CD14-positive monocyte (primary cell): ENCODE measurements around the gene SRSF4. TPM values are rescaled to one million over a fixed set of nuclear protein-coding genes. Genes with fewer than 3 reads are reported as not detected.

ENCODE experiments used
- DNase-seq, 3 donors: peaks; one replicate each; pipeline ENCODE4 v3.0.0-alpha.2; 2011 to 2022
- H2AFZ ChIP-seq: 2 replicates; pipeline ENCODE4 v1.6.0; 2012; ENCODE audit warnings: mild to moderate bottlenecking, low read depth, low read length, inconsistent platforms; ENCODE audit not compliant: insufficient read depth, poor library complexity, severe bottlenecking
- H3K27ac ChIP-seq, 2 donors: 1 replicate in 1 of 2; 2 replicates in 1 of 2; pipeline ENCODE4 v1.5.1; 2012 to 2013; ENCODE audit warnings: low read length in 2 of 2, control low read depth in 1 of 2, inconsistent platforms in 1 of 2, low read depth in 1 of 2, mild to moderate bottlenecking in 1 of 2
- H3K27me3 ChIP-seq, 2 donors: one replicate each; pipeline versions ENCODE4 v1.6.0 to v1.6.1; 2011 to 2013; ENCODE audit warnings: low read length in 2 of 2; ENCODE audit not compliant: control insufficient read depth in 2 of 2, insufficient read depth in 2 of 2
- H3K36me3 ChIP-seq, 2 donors: replicated peaks in 1 of 2; 1 replicate in 1 of 2; 2 replicates in 1 of 2; pipeline versions ENCODE4 v1.5.1 to v1.6.1; 2012 to 2013; ENCODE audit warnings: low read length in 2 of 2, control low read depth in 1 of 2, inconsistent platforms in 1 of 2, mild to moderate bottlenecking in 1 of 2; ENCODE audit not compliant: insufficient read depth in 2 of 2, control insufficient read depth in 1 of 2
- H3K4me1 ChIP-seq, 2 donors: 1 replicate in 1 of 2; 2 replicates in 1 of 2; pipeline versions ENCODE4 v1.5.1 to v1.6.1; 2012 to 2013; ENCODE audit warnings: low read length in 2 of 2, control low read depth in 1 of 2, inconsistent platforms in 1 of 2, mild to moderate bottlenecking in 1 of 2, moderate library complexity in 1 of 2; ENCODE audit not compliant: insufficient read depth in 2 of 2, control insufficient read depth in 1 of 2
- H3K4me2 ChIP-seq: replicated peaks from 2 replicates; pipeline ENCODE3; 2012; ENCODE audit warnings: low read length, moderate library complexity, mild to moderate bottlenecking; ENCODE audit not compliant: poor library complexity, severe bottlenecking; ENCODE audit errors: extremely low read depth
- H3K4me3 ChIP-seq, 3 experiments: fragments of 200-600 bp in 1 of 3; sonication (generic) in 1 of 3; replicated peaks in 1 of 3; 1 replicate in 2 of 3; 2 replicates in 1 of 3; pipeline ENCODE4 v1.5.1; 2011 to 2013; ENCODE audit warnings: low read length in 3 of 3, mild to moderate bottlenecking in 3 of 3, control low read depth in 2 of 3, low read depth in 2 of 3, inconsistent platforms in 1 of 3, moderate library complexity in 1 of 3
- H3K79me2 ChIP-seq: 2 replicates; pipeline ENCODE4 v1.6.0; 2012; ENCODE audit warnings: mild to moderate bottlenecking, control low read depth, inconsistent platforms, low read length, moderate library complexity; ENCODE audit not compliant: insufficient read depth
- H3K9ac ChIP-seq: 2 replicates; pipeline ENCODE4 v1.6.0; 2017; ENCODE audit warnings: low read length, mild to moderate bottlenecking; ENCODE audit not compliant: insufficient read depth, poor library complexity, severe bottlenecking
- H3K9me3 ChIP-seq, 2 donors: replicated peaks in 1 of 2; 1 replicate in 1 of 2; 2 replicates in 1 of 2; pipeline versions ENCODE4 v1.5.1 to v1.6.1; 2012 to 2013; ENCODE audit warnings: low read length in 2 of 2, control low read depth in 1 of 2; ENCODE audit not compliant: control insufficient read depth in 1 of 2, insufficient read depth in 1 of 2
- H4K20me1 ChIP-seq: 2 replicates; pipeline ENCODE4 v1.6.0; 2012; ENCODE audit warnings: mild to moderate bottlenecking, low read length, control low read depth, moderate library complexity; ENCODE audit not compliant: insufficient read depth
- H3K27ac Mint-ChIP-seq, 7 donors: one replicate each; pipeline ENCODE4 v1.8.0; 2020; ENCODE audit warnings: mild to moderate bottlenecking in 7 of 7, mixed read lengths in 7 of 7, moderate library complexity in 6 of 7, inconsistent platforms in 2 of 7
- H3K27me3 Mint-ChIP-seq, 3 donors: one replicate each; pipeline ENCODE4 v1.8.0; 2021 to 2022; ENCODE audit warnings: low read depth in 3 of 3, mild to moderate bottlenecking in 3 of 3, mixed read lengths in 3 of 3, moderate library complexity in 3 of 3, inconsistent platforms in 1 of 3
- H3K36me3 Mint-ChIP-seq, 2 donors: one replicate each; pipeline ENCODE4 v1.8.0; 2020; ENCODE audit warnings: mixed read lengths in 2 of 2, inconsistent platforms in 1 of 2, mild to moderate bottlenecking in 1 of 2
- H3K4me1 Mint-ChIP-seq: one replicate; pipeline ENCODE4 v1.8.0; 2020; ENCODE audit warnings: mild to moderate bottlenecking, mixed read lengths
- H3K4me3 Mint-ChIP-seq, 2 donors: one replicate each; pipeline ENCODE4 v1.8.0; 2020; ENCODE audit warnings: mild to moderate bottlenecking in 2 of 2, mixed read lengths in 2 of 2, moderate library complexity in 1 of 2
- H3K9me3 Mint-ChIP-seq, 7 donors: one replicate each; pipeline ENCODE4 v1.8.0; 2020 to 2022; ENCODE audit warnings: mixed read lengths in 7 of 7, mild to moderate bottlenecking in 6 of 7, moderate library complexity in 6 of 7, inconsistent platforms in 2 of 7
- CTCF ChIP-seq: fragments of 200-600 bp; IDR thresholded peaks from one replicate; pipeline ENCODE4 v1.8.0; 2022; ENCODE audit warnings: antibody characterized with exemption, mild to moderate bottlenecking
- WGBS: methylation state at CpG from one replicate; pipeline ENCODE4 v1.1.5; 2013; ENCODE audit warnings: missing lambda C conversion rate; ENCODE audit not compliant: insufficient coverage; 5-methylcytosine and 5-hydroxymethylcytosine counted together
- intact Hi-C, 2 donors: fragments of 100-400 bp; cut with micrococcal nuclease; formaldehyde crosslinking; loops; one replicate each; pipeline versions ENCODE4 v1.15.0 to v1.15.1; 2023
- polyA plus RNA-seq, 3 donors: library from polyadenylated mRNA; depleted of rRNA in 1 of 3; unstranded in 2 of 3; stranded (reverse) in 1 of 3; fragments of 300-500 nt in 2 of 3; fragments of >200 nt in 1 of 3; fragmentation: Illumina TruSeq in 2 of 3; gene quantifications; 1 replicate in 2 of 3; 2 replicates in 1 of 3; pipeline ENCODE4 v1.2.3, GENCODE V29; 2012 to 2021

SRSF4 gene
- polyA plus RNA-seq, 3 donors: 38.4 to 66.8 (median 55.5) TPM

GRCh38 chr1:29202584-29203340 is 21.1 kb upstream of the SRSF4 start:
- Histone ChIP-seq H3K9me3 (no peaks in the 10 kb centered on the region), H3K36me3 (peaks cover 14 to 36% of the 10 kb centered on the region in 2 donors), H3K4me3 (peak overlapping the region in 1 of 3 experiments; percentile 34), H3K27me3 (no peaks in the 10 kb centered on the region), H3K4me1 (peaks cover 19 to 22% of the 10 kb centered on the region in 2 donors), H3K9ac (no peak overlapping the region), H3K27ac (peak overlapping the region; percentile 57 to 76), H2AFZ (peak overlapping the region; percentile 64), H3K79me2 (no peaks in the 10 kb centered on the region), H3K4me2 (peak overlapping the region; percentile 41), H4K20me1 (no peaks in the 10 kb centered on the region)
- Mint-ChIP-seq H3K27ac (peak overlapping the region; percentile 78 to 95 (median 85)), H3K4me1 (peaks cover 20% of the 10 kb centered on the region), H3K36me3 (peaks cover 29 to 39% of the 10 kb centered on the region in 2 donors), H3K9me3 (no peaks in the 10 kb centered on the region), H3K27me3 (no peaks in the 10 kb centered on the region), H3K4me3 (peak overlapping the region in 1 of 2 donors; percentile 51)
- 26% methylated on average over 10 of the region's 14 CpGs for WGBS
- intact Hi-C loops: loop anchor here (1.0 to 10.0 kb wide), 4 partner anchors 20 to 418 kb away; no protein-coding TSS in a partner anchor
- TF ChIP-seq CTCF: peak; percentile 88
- DNase-seq: peak; percentile 87 to 92 (median 92)

- Histone ChIP-seq H3K9ac (no peak overlapping the region), H3K36me3 (peaks cover 14 to 36% of the 10 kb centered on the region in 2 donors), H3K79me2 (no peaks in the 10 kb centered on the region), H3K27ac (peak overlapping the region; percentile 57 to 76), H2AFZ (peak overlapping the region; percentile 64), H3K27me3 (no peaks in the 10 kb centered on the region), H3K9me3 (no peaks in the 10 kb centered on the region), H3K4me2 (peak overlapping the region; percentile 41), H4K20me1 (no peaks in the 10 kb centered on the region), H3K4me3 (no peak overlapping the region), H3K4me1 (peaks cover 19 to 22% of the 10 kb centered on the region in 2 donors)
- Mint-ChIP-seq H3K4me1 (peaks cover 20% of the 10 kb centered on the region), H3K9me3 (no peaks in the 10 kb centered on the region), H3K27ac (peak overlapping the region; percentile 78 to 95 (median 85)), H3K27me3 (no peaks in the 10 kb centered on the region), H3K36me3 (peaks cover 29 to 40% of the 10 kb centered on the region in 2 donors), H3K4me3 (peak overlapping the region in 1 of 2 donors; percentile 51)
- TF ChIP-seq CTCF: no peak
- peak; percentile 58 to 66 (median 65) for DNase-seq
- no CpG with 5 or more reads among the region's 1 CpG for WGBS
- intact Hi-C loops: loop anchor here (2.0 to 10.0 kb wide), 3 partner anchors 19 to 417 kb away; no protein-coding TSS in a partner anchor
Observed at GRCh38 chr1:29202053-29202452, 20.4 kb upstream of the SRSF4 start.
